ENCODE data around the gene CYSLTR2.

- TF ChIP-seq CTCF (IDR thresholded peaks at IDR 0.05) (no peak), POLR2AphosphoS5 (IDR thresholded peaks at IDR 0.05) (no peak), POLR2A (IDR thresholded peaks at IDR 0.05) (no peak)
Measured at GRCh38 chr13:48710160-48710559, 56.4 kb downstream of the CYSLTR2 start.

Data from transverse colon (tissue), 4 donors.